MM.1S (cell line): ENCODE data around the gene ZNF516.

ENCODE experiments used
- DNase-seq: peaks from one replicate; pipeline ENCODE4 v3.0.0-alpha.2; 2015
- H2AFZ ChIP-seq: fragments of 300-600 bp; sonication (generic); 2 replicates; pipeline ENCODE4 v1.6.0; 2016; ENCODE audit warnings: antibody characterized with exemption, low read length
- H3F3A ChIP-seq: fragments of 300-600 bp; sonication (generic); 2 replicates; pipeline ENCODE4 v1.6.1; 2016; ENCODE audit warnings: mild to moderate bottlenecking, antibody characterized with exemption, low read length, moderate library complexity, mixed read lengths; ENCODE audit not compliant: insufficient read depth
- H3K27ac ChIP-seq: fragments of 300-600 bp; sonication (generic); 2 replicates; pipeline ENCODE4 v1.5.1; 2016; ENCODE audit warnings: mild to moderate bottlenecking, low read length
- H3K27me3 ChIP-seq: fragments of 300-600 bp; sonication (generic); replicated peaks from 2 replicates; pipeline ENCODE4 v1.6.0; 2016; ENCODE audit warnings: low read length; ENCODE audit not compliant: insufficient read depth
- H3K36me3 ChIP-seq: fragments of 300-600 bp; sonication (generic); replicated peaks from 2 replicates; pipeline ENCODE4 v1.6.1; 2016; ENCODE audit warnings: mild to moderate bottlenecking, low read length, mixed read lengths; ENCODE audit not compliant: insufficient read depth
- H3K4me1 ChIP-seq: fragments of 300-600 bp; sonication (generic); 2 replicates; pipeline ENCODE4 v1.6.1; 2016; ENCODE audit warnings: low read length, mixed read lengths
- H3K4me2 ChIP-seq: fragments of 300-600 bp; sonication (generic); 2 replicates; pipeline ENCODE4 v1.6.0; 2016; ENCODE audit warnings: low read depth, low read length
- H3K4me3 ChIP-seq: fragments of 300-600 bp; sonication (generic); 2 replicates; pipeline ENCODE4 v1.5.1; 2016; ENCODE audit warnings: low read length, mixed read lengths
- H3K79me2 ChIP-seq: fragments of 300-600 bp; sonication (generic); 2 replicates; pipeline ENCODE4 v1.6.1; 2016; ENCODE audit warnings: mixed run types, low read length, mixed read lengths
- H3K9ac ChIP-seq: fragments of 300-600 bp; sonication (generic); 2 replicates; pipeline ENCODE4 v1.6.1; 2016; ENCODE audit warnings: low read length, mixed read lengths
- H3K9me2 ChIP-seq: fragments of 300-600 bp; sonication (generic); replicated peaks from 2 replicates; pipeline ENCODE4 v1.6.1; 2016; ENCODE audit warnings: mild to moderate bottlenecking, low read length, mixed read lengths; ENCODE audit not compliant: insufficient read depth
- H3K9me3 ChIP-seq: fragments of 300-600 bp; sonication (generic); replicated peaks from 2 replicates; pipeline ENCODE4 v1.6.1; 2016; ENCODE audit warnings: mild to moderate bottlenecking, low read length, mixed read lengths; ENCODE audit not compliant: insufficient read depth
- H4K20me1 ChIP-seq: fragments of 300-600 bp; sonication (generic); 2 replicates; pipeline ENCODE4 v1.6.1; 2016; ENCODE audit warnings: mild to moderate bottlenecking, low read length, moderate library complexity, mixed read lengths; ENCODE audit not compliant: insufficient read depth
- EZH2 ChIP-seq: fragments of 300-600 bp; sonication (generic); optimal IDR thresholded peaks from 2 replicates; pipeline ENCODE3; 2017; ENCODE audit warnings: low read depth, mild to moderate bottlenecking, antibody characterized with exemption, low read length, mixed read lengths
- EZH2phosphoT487 ChIP-seq: fragments of 300-600 bp; sonication (generic); IDR thresholded peaks from 2 replicates; pipeline ENCODE4 v1.6.1; 2018; ENCODE audit warnings: antibody characterized with exemption, low read length
- TF ChIP-seq, protein P1 (sequence below): fragments of 300-600 bp; sonication (generic); IDR thresholded peaks from 2 replicates; pipeline ENCODE4 v1.5.1; 2016; ENCODE audit warnings: antibody characterized with exemption, low read length, mixed read lengths

The ZNF516 gene

GRCh38 chr18:76499637-76500340, 4.7 kb upstream of the ZNF516 start:
- Histone ChIP-seq H3K36me3 (no peaks in the 10 kb centered on the region), H3K4me2 (no peak overlapping the region), H3F3A (no peaks in the 10 kb centered on the region), H3K4me1 (no peaks in the 10 kb centered on the region), H3K9me3 (no peaks in the 10 kb centered on the region), H3K9ac (no peak overlapping the region), H3K4me3 (no peak overlapping the region), H4K20me1 (no peaks in the 10 kb centered on the region), H3K27me3 (no peaks in the 10 kb centered on the region; the same call in 1 of the 2 replicates), H2AFZ (no peak overlapping the region), H3K9me2 (no peaks in the 10 kb centered on the region), H3K27ac (no peak overlapping the region), H3K79me2 (no peaks in the 10 kb centered on the region)
- TF ChIP-seq, protein P1, sequence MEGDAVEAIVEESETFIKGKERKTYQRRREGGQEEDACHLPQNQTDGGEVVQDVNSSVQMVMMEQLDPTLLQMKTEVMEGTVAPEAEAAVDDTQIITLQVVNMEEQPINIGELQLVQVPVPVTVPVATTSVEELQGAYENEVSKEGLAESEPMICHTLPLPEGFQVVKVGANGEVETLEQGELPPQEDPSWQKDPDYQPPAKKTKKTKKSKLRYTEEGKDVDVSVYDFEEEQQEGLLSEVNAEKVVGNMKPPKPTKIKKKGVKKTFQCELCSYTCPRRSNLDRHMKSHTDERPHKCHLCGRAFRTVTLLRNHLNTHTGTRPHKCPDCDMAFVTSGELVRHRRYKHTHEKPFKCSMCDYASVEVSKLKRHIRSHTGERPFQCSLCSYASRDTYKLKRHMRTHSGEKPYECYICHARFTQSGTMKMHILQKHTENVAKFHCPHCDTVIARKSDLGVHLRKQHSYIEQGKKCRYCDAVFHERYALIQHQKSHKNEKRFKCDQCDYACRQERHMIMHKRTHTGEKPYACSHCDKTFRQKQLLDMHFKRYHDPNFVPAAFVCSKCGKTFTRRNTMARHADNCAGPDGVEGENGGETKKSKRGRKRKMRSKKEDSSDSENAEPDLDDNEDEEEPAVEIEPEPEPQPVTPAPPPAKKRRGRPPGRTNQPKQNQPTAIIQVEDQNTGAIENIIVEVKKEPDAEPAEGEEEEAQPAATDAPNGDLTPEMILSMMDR, result no peak
- TF ChIP-seq EZH2 (no peak), EZH2phosphoT487 (no peak)
- no peak for DNase-seq

- Histone ChIP-seq H3K4me3 (no peak overlapping the region), H3F3A (peaks cover 1% of the 10 kb centered on the region; the same call in 1 of the 2 replicates), H3K9me2 (no peaks in the 10 kb centered on the region), H3K27me3 (no peaks in the 10 kb centered on the region; the same call in 1 of the 2 replicates), H3K4me2 (no peak overlapping the region), H3K79me2 (no peaks in the 10 kb centered on the region), H4K20me1 (no peaks in the 10 kb centered on the region), H3K36me3 (no peaks in the 10 kb centered on the region), H3K9me3 (no peaks in the 10 kb centered on the region), H2AFZ (no peak overlapping the region), H3K4me1 (no peaks in the 10 kb centered on the region), H3K9ac (no peak overlapping the region), H3K27ac (no peak overlapping the region)
- no peak for DNase-seq
- no peak for TF ChIP-seq EZH2
- TF ChIP-seq EZH2phosphoT487, result no peak
- TF ChIP-seq, protein P1, result no peak
Measured at GRCh38 chr18:76499021-76499420, 4.0 kb upstream of the ZNF516 start.

DNA sequence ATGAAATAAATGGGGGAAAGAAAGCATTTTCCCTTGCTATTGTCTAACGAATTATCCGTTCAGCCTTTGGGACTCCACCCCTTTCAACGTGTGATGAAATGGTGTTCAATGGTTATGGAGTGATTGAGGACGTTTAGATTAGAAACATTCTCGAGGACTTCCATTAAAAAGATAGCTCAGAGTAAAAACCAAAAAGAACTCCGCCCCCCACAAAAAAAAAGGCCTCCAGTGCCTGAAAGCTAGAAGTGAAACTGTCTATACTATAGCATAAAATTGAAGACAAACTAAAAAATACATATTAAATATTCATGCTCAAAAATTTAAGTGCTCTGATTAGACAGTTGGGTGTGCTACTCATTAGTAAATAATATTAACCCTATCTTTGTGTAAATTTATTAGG, 3.0 kb upstream of the ZNF516 start:
- H3K27me3 ChIP-seq, result no peaks in the 10 kb centered on the region; the same call in 1 of the 2 replicates
- H3K27ac ChIP-seq, result no peak overlapping the region
- no peaks in the 10 kb centered on the region for H3K9me3 ChIP-seq
- no peak for TF ChIP-seq EZH2phosphoT487
- TF ChIP-seq, protein P1, result no peak
- TF ChIP-seq EZH2, result no peak
- H3K4me3 ChIP-seq, result no peak overlapping the region
- H4K20me1 ChIP-seq, result no peaks in the 10 kb centered on the region
- no peaks in the 10 kb centered on the region for H3K4me1 ChIP-seq
- DNase-seq, result no peak
- H3K9ac ChIP-seq, result no peak overlapping the region
- no peaks in the 10 kb centered on the region for H3K9me2 ChIP-seq
- no peak overlapping the region for H2AFZ ChIP-seq
- H3K79me2 ChIP-seq, result no peaks in the 10 kb centered on the region
- no peak overlapping the region for H3K4me2 ChIP-seq
- no peaks in the 10 kb centered on the region for H3K36me3 ChIP-seq
- H3F3A ChIP-seq, result peaks cover 10% of the 10 kb centered on the region; the same call in 1 of the 2 replicates
